ENCODE data around the gene NWD2.
"Not testable (repeated sequence)": the region's sequence is repeated elsewhere in the genome, so short reads cannot be mapped to it uniquely, and the experiment has no call there.

The NWD2 gene

DNA sequence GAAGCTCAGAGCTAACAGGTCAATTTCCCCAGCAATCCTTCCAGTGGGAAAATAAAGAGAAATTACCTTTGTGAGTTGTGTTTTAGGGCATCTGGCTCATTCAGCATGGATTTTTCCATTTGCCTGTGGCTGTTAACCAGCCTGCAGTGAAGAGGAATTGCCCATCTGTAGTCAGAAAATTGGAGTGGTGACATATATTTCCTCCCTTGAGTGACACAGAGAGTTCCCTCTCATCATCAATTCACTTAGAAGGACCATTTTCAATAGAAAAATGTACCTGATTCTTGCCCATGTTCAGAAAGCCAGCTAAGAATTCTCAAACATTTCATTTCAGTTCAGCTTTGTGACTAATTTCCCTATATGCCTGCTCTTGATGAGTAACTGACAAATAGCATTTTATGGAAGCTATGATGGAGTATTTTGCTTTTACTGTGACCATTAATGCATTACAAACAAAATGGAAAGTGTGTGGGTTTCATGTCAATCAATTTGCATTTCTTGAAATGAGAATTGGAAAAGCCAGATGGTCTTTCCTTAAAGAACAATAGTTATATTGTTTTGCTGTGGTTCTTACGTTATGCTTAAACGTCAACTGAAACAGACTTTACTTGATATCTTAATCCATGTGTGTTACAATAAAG is 155.8 kb downstream of the NWD2 start:
- H3K27me3 ChIP-seq (ENCODE audit: insufficient read depth, poor library complexity, severe bottlenecking): no peaks in the 10 kb centered on the region
- H3K4me3 ChIP-seq (replicated peaks; ENCODE audit: insufficient read depth, low read length): no peak overlapping the region
- no peak overlapping the region for H3K27ac ChIP-seq (replicated peaks)
- DNase-seq (ENCODE audit: low read depth in 1 of 2, low spot score in 1 of 2): no peak
- TF ChIP-seq SPI1 (IDR thresholded peaks at IDR 0.05; ENCODE audit: borderline replicate concordance, low read depth) (no peak), GABPA (IDR thresholded peaks at IDR 0.05; ENCODE audit: low read depth) (no peak)
- TF ChIP-seq, protein P1, sequence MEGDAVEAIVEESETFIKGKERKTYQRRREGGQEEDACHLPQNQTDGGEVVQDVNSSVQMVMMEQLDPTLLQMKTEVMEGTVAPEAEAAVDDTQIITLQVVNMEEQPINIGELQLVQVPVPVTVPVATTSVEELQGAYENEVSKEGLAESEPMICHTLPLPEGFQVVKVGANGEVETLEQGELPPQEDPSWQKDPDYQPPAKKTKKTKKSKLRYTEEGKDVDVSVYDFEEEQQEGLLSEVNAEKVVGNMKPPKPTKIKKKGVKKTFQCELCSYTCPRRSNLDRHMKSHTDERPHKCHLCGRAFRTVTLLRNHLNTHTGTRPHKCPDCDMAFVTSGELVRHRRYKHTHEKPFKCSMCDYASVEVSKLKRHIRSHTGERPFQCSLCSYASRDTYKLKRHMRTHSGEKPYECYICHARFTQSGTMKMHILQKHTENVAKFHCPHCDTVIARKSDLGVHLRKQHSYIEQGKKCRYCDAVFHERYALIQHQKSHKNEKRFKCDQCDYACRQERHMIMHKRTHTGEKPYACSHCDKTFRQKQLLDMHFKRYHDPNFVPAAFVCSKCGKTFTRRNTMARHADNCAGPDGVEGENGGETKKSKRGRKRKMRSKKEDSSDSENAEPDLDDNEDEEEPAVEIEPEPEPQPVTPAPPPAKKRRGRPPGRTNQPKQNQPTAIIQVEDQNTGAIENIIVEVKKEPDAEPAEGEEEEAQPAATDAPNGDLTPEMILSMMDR (IDR thresholded peaks at IDR 0.05; ENCODE audit: insufficient read depth, low read length): no peak

DNA sequence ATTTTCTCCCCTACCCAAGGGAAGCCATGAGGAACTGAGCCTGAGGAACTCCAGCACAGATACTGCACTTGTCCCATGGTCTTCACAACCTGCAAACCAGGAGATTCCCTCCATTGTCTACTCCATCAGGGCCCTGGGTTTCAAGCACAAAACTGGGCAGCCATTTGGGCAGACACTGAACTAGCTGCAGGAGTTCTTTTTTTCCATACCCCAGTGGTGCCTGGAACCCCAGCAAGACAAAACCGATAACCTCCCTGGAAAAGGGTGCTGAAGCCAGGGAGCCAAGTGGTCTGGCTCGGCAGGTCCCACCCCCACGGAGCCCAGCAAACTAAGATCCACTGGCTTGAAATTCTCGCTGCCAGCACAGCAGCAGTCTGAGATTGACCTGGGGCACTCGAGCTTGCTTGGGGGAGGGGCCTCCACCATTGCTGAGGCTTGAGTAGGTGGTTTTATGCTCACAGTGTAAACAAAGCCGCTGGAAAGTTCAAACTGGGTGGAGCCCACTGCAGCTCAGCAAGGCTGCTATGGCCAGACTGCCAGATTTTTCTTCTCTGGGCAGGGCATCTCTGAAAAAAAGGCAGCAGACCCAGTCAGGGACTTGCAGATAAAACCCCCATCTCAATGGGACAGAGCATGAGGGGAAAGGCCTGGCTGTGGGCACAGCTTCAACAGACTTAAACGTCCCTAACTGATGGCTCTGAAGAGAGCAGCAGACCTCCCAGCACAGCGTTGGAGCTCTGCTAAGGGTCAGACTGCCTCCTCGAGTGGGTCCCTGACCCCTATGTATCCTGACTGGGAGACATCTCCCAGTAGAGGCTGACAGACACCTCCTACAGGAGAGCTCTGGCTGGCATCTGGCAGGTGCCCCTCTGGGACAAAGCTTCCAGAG is 163.6 kb downstream of the NWD2 start:
- DNase-seq (ENCODE audit: low read depth in 1 of 2, low spot score in 1 of 2); H3K27ac ChIP-seq (replicated peaks); H3K27me3 ChIP-seq (ENCODE audit: insufficient read depth, poor library complexity, severe bottlenecking); H3K4me3 ChIP-seq (replicated peaks; ENCODE audit: insufficient read depth, low read length): not testable (repeated sequence)

DNA sequence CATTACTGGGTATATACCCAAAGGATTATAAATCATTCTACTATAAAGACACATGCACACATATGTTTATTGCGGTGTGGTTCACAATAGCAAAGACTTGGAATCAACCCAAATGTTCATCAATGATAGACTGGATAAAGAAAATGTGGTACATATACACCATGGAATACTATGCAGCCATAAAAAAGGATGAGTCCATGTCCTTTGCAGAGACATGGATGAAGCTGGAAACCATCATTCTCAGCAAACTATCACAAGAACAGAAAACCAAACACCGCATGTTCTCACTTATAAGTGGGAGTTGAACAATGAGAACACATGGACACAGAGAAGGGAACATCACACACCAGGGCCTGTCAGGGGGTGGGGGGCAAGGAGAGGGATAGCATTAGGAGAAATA is 169.1 kb downstream of the NWD2 start:
- H3K4me3 ChIP-seq (replicated peaks; ENCODE audit: insufficient read depth, low read length); H3K27ac ChIP-seq (replicated peaks); H3K27me3 ChIP-seq (ENCODE audit: insufficient read depth, poor library complexity, severe bottlenecking); DNase-seq (ENCODE audit: low read depth in 1 of 2, low spot score in 1 of 2): not testable (repeated sequence)

DNA sequence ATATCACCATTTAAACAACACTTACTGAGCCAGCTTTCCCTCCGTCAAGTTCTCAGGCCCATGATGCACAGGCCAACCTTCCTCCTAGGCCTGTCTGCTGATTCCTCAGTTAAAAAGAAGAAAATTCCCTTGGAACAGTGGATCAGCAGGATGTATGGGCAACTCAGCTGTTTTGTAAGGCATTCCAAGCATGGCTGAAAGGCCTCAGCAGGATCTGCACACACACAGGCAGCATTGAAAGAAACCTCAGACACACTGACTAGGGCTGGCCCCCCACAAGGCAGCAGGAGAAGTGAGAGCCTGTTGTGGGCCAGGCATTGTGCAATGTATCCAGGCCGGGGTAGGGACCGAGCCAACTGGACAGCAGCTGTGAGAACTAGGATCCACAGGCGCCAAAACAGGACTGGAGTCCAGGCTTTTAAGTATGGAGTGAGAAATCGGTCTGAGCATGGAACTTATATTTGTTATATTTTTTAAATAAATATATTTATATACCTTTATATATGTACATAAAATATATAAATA is 171.4 kb downstream of the NWD2 start:
- DNase-seq (ENCODE audit: low read depth in 1 of 2, low spot score in 1 of 2): no peak
- Histone ChIP-seq H3K4me3 (replicated peaks; ENCODE audit: insufficient read depth, low read length) (no peak overlapping the region), H3K27me3 (ENCODE audit: insufficient read depth, poor library complexity, severe bottlenecking) (no peaks in the 10 kb centered on the region), H3K27ac (replicated peaks) (no peak overlapping the region)
- no peak for TF ChIP-seq SPI1 (IDR thresholded peaks at IDR 0.05; ENCODE audit: borderline replicate concordance, low read depth)
- TF ChIP-seq GABPA (IDR thresholded peaks at IDR 0.05; ENCODE audit: low read depth): no peak
- TF ChIP-seq, protein P2, sequence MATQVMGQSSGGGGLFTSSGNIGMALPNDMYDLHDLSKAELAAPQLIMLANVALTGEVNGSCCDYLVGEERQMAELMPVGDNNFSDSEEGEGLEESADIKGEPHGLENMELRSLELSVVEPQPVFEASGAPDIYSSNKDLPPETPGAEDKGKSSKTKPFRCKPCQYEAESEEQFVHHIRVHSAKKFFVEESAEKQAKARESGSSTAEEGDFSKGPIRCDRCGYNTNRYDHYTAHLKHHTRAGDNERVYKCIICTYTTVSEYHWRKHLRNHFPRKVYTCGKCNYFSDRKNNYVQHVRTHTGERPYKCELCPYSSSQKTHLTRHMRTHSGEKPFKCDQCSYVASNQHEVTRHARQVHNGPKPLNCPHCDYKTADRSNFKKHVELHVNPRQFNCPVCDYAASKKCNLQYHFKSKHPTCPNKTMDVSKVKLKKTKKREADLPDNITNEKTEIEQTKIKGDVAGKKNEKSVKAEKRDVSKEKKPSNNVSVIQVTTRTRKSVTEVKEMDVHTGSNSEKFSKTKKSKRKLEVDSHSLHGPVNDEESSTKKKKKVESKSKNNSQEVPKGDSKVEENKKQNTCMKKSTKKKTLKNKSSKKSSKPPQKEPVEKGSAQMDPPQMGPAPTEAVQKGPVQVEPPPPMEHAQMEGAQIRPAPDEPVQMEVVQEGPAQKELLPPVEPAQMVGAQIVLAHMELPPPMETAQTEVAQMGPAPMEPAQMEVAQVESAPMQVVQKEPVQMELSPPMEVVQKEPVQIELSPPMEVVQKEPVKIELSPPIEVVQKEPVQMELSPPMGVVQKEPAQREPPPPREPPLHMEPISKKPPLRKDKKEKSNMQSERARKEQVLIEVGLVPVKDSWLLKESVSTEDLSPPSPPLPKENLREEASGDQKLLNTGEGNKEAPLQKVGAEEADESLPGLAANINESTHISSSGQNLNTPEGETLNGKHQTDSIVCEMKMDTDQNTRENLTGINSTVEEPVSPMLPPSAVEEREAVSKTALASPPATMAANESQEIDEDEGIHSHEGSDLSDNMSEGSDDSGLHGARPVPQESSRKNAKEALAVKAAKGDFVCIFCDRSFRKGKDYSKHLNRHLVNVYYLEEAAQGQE (IDR thresholded peaks at IDR 0.05; ENCODE audit: insufficient replicate concordance, low read depth): no peak
- TF ChIP-seq, protein P1 (IDR thresholded peaks at IDR 0.05; ENCODE audit: insufficient read depth, low read length): no peak
- TF ChIP-seq POLR2AphosphoS5 (IDR thresholded peaks at IDR 0.05; ENCODE audit: low read depth): no peak

DNA sequence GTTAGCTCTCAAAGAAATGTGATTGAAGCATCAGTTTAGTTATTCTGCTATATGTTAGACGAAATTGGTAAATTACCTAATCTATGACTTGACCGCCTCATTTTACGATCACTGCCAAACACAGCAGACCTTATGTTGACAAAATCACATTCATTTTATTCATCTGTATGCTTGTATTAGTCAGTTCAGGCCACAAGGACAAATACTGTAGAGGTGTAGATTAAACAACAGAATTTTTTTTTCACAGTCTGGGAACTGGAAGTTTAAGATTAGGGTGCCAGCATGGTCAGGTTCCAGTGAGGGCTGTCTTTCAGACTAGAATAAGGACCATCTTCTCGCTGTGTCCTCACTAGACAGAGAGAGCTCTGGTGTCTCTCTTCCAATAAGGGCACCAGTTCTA is 177.1 kb downstream of the NWD2 start:
- Histone ChIP-seq H3K4me3 (replicated peaks; ENCODE audit: insufficient read depth, low read length) (no peak overlapping the region), H3K27me3 (ENCODE audit: insufficient read depth, poor library complexity, severe bottlenecking) (peaks cover 2% of the 10 kb centered on the region), H3K27ac (replicated peaks) (no peak overlapping the region)
- TF ChIP-seq SPI1 (IDR thresholded peaks at IDR 0.05; ENCODE audit: borderline replicate concordance, low read depth) (no peak), POLR2AphosphoS5 (IDR thresholded peaks at IDR 0.05; ENCODE audit: low read depth) (no peak), GABPA (IDR thresholded peaks at IDR 0.05; ENCODE audit: low read depth) (no peak)
- TF ChIP-seq, protein P1 (IDR thresholded peaks at IDR 0.05; ENCODE audit: insufficient read depth, low read length): no peak
- TF ChIP-seq, protein P2 (IDR thresholded peaks at IDR 0.05; ENCODE audit: insufficient replicate concordance, low read depth): no peak
- no peak for DNase-seq (ENCODE audit: low read depth in 1 of 2, low spot score in 1 of 2)
